TTC549 (cell line): ENCODE data around the gene PPHLN1.

Source experiments
- FAIRE-seq: peaks from 2 replicates; lab custom pipeline; 2012; peaks lifted over from hg19 to GRCh38; lab: Jason Lieb, UNC

Gene PPHLN1

GRCh38 chr12:42325653-42326474 is at the start of gene PPHLN1, which contains the start of gene ZCRB1:
Gene PPHLN1, plus strand, starts transcription at chr12:42326167. Its CDS starts 9,736 bp downstream, at chr12:42335903.
Gene ZCRB1, minus strand, starts transcription at chr12:42326094. Its CDS starts 1,992 bp downstream, at chr12:42324102.
- FAIRE-seq = no peak

GRCh38 chr12:42277396-42278127 is 48.4 kb upstream of the PPHLN1 start:
- FAIRE-seq = no peak

- no peak for FAIRE-seq
Observed at GRCh38 chr12:42278128-42278510, 47.8 kb upstream of the PPHLN1 start.

GRCh38 chr12:42281278-42281677 is 44.7 kb upstream of the PPHLN1 start:
- FAIRE-seq = no peak

GRCh38 chr12:42281844-42282243 is 44.1 kb upstream of the PPHLN1 start:
- FAIRE-seq = no peak

- no peak for FAIRE-seq
Observed at GRCh38 chr12:42282294-42282693, 43.7 kb upstream of the PPHLN1 start.

GRCh38 chr12:42283739-42284138 is 42.2 kb upstream of the PPHLN1 start:
- no peak for FAIRE-seq

GRCh38 chr12:42284157-42284556 is 41.8 kb upstream of the PPHLN1 start:
- no peak for FAIRE-seq

GRCh38 chr12:42284876-42285275 is 41.1 kb upstream of the PPHLN1 start:
- FAIRE-seq = no peak

- FAIRE-seq = no peak
Observed at GRCh38 chr12:42285431-42285830, 40.5 kb upstream of the PPHLN1 start.

- FAIRE-seq = no peak
Observed at GRCh38 chr12:42286741-42287140, 39.2 kb upstream of the PPHLN1 start.

- FAIRE-seq = no peak
Observed at GRCh38 chr12:42288544-42288943, 37.4 kb upstream of the PPHLN1 start.

- no peak for FAIRE-seq
Observed at GRCh38 chr12:42291680-42292079, 34.3 kb upstream of the PPHLN1 start.

GRCh38 chr12:42296503-42297109 is 29.4 kb upstream of the PPHLN1 start:
- FAIRE-seq = no peak

GRCh38 chr12:42298887-42299286 is 27.1 kb upstream of the PPHLN1 start:
- no peak for FAIRE-seq

- FAIRE-seq = no peak
Observed at GRCh38 chr12:42299392-42300308, 26.3 kb upstream of the PPHLN1 start.

GRCh38 chr12:42306297-42306696 is 19.7 kb upstream of the PPHLN1 start:
- no peak for FAIRE-seq

GRCh38 chr12:42308390-42308789 is 17.6 kb upstream of the PPHLN1 start:
- FAIRE-seq = no peak

- FAIRE-seq = no peak
Observed at GRCh38 chr12:42309996-42310395, 16.0 kb upstream of the PPHLN1 start.

- no peak for FAIRE-seq
Observed at GRCh38 chr12:42315108-42315507, 10.9 kb upstream of the PPHLN1 start.

- no peak for FAIRE-seq
Observed at GRCh38 chr12:42320796-42321195, 5.2 kb upstream of the PPHLN1 start.

GRCh38 chr12:42322567-42322966 is 3.4 kb upstream of the PPHLN1 start:
- FAIRE-seq = no peak
